ENCODE results near the gene MLC1. TPM values are rescaled to one million over a fixed set of nuclear protein-coding genes. Genes with fewer than 3 reads are reported as not detected.

MLC1 gene
- total and polyA plus RNA-seq, 4 donors = 0.65 to 2.6 (median 0.77) TPM

- Histone ChIP-seq H3K4me1 (ENCODE audit: control insufficient read depth in 5 of 5, insufficient read depth in 5 of 5, low read length in 5 of 5) (no peaks in the 10 kb centered on the region), H3K27me3 (ENCODE audit: control insufficient read depth in 3 of 3, insufficient read depth in 3 of 3, low read length in 2 of 3) (peaks cover 0 to 8% (median 7%) of the 10 kb centered on the region in 3 donors), H3K36me3 (ENCODE audit: control insufficient read depth in 4 of 4, insufficient read depth in 4 of 4, low read length in 4 of 4) (no peaks in the 10 kb centered on the region), H3K27ac (ENCODE audit: low read depth in 1 of 2, low read length in 1 of 2) (no peak overlapping the region), H3K4me3 (no peak overlapping the region), H3K9ac (ENCODE audit: insufficient read depth in 1 of 2, low read length in 2 of 2) (no peak overlapping the region), H3K9me3 (ENCODE audit: control insufficient read depth in 4 of 4, insufficient read depth in 3 of 4, low read length in 3 of 4) (peaks cover 0 to 8% (median 1%) of the 10 kb centered on the region in 4 donors)
- no peak for DNase-seq
- 94 to 96% methylated on average over 29 of the region's 29 CpGs for WGBS, 2 donors
- no peak for ATAC-seq (ENCODE audit: insufficient read depth, low FRiP score)
- TF ChIP-seq CTCF (IDR thresholded peaks at IDR 0.05; ENCODE audit: control extremely low read depth, extremely low read depth) = no peak
Measured at GRCh38 chr22:50039669-50040443, 45.4 kb downstream of the MLC1 start.

- H3K9ac ChIP-seq (ENCODE audit: insufficient read depth in 1 of 2, low read length in 2 of 2) = no peak overlapping the region
- no peaks in the 10 kb centered on the region for H3K36me3 ChIP-seq (ENCODE audit: control insufficient read depth in 4 of 4, insufficient read depth in 4 of 4, low read length in 4 of 4)
- H3K4me3 ChIP-seq = no peak overlapping the region
- peaks cover 0 to 14% (median 1%) of the 10 kb centered on the region in 4 donors for H3K9me3 ChIP-seq (ENCODE audit: control insufficient read depth in 4 of 4, insufficient read depth in 3 of 4, low read length in 3 of 4)
- H3K27ac ChIP-seq (ENCODE audit: low read depth in 1 of 2, low read length in 1 of 2) = no peak overlapping the region
- DNase-seq = no peak
- H3K4me1 ChIP-seq (ENCODE audit: control insufficient read depth in 5 of 5, insufficient read depth in 5 of 5, low read length in 5 of 5) = no peaks in the 10 kb centered on the region
- TF ChIP-seq CTCF (IDR thresholded peaks at IDR 0.05; ENCODE audit: control extremely low read depth, extremely low read depth) = no peak
- no peaks in the 10 kb centered on the region for H3K27me3 ChIP-seq (ENCODE audit: control insufficient read depth in 3 of 3, insufficient read depth in 3 of 3, low read length in 2 of 3)
- 75 to 79% methylated on average over 23 of the region's 23 CpGs for WGBS, 2 donors
- no peak for ATAC-seq (ENCODE audit: insufficient read depth, low FRiP score)
Measured at GRCh38 chr22:50035976-50036724, 49.1 kb downstream of the MLC1 start.

GRCh38 chr22:50035131-50035881 is 49.9 kb downstream of the MLC1 start:
- Histone ChIP-seq H3K27me3 (ENCODE audit: control insufficient read depth in 3 of 3, insufficient read depth in 3 of 3, low read length in 2 of 3) (no peaks in the 10 kb centered on the region), H3K9ac (ENCODE audit: insufficient read depth in 1 of 2, low read length in 2 of 2) (no peak overlapping the region), H3K36me3 (ENCODE audit: control insufficient read depth in 4 of 4, insufficient read depth in 4 of 4, low read length in 4 of 4) (no peaks in the 10 kb centered on the region), H3K9me3 (ENCODE audit: control insufficient read depth in 4 of 4, insufficient read depth in 3 of 4, low read length in 3 of 4) (peaks cover 0 to 14% (median 1%) of the 10 kb centered on the region in 4 donors), H3K4me3 (no peak overlapping the region), H3K27ac (ENCODE audit: low read depth in 1 of 2, low read length in 1 of 2) (no peak overlapping the region), H3K4me1 (ENCODE audit: control insufficient read depth in 5 of 5, insufficient read depth in 5 of 5, low read length in 5 of 5) (no peaks in the 10 kb centered on the region)
- no peak for ATAC-seq (ENCODE audit: insufficient read depth, low FRiP score)
- DNase-seq = no peak
- TF ChIP-seq CTCF (IDR thresholded peaks at IDR 0.05; ENCODE audit: control extremely low read depth, extremely low read depth) = no peak
- 70 to 85% methylated on average over 24 of the region's 24 CpGs for WGBS, 2 donors

Measured in lung (tissue), 12 donors.